ENCODE data around the gene CFAP300. TPM values are rescaled to one million over a fixed set of nuclear protein-coding genes. Genes with fewer than 3 reads are reported as not detected.
A peak's percentile ranks its signal among the peaks of the same experiment; 100 is the strongest.

CFAP300 gene
- total and polyA plus RNA-seq, 2 donors from 2014 or later, result 4.3 to 8.2 TPM

- intact Hi-C loops (cut with DNase I), result no loop called here
- FAIRE-seq, result no peak
- peaks cover 4 to 16% (median 4%) of the 10 kb centered on the region in 3 donors for H3K4me1 ChIP-seq (ENCODE audit: control insufficient read depth in 2 of 3, insufficient read depth in 2 of 3, low read depth in 1 of 3, low read length in 3 of 3)
Observed at GRCh38 chr11:102111011-102111786, 64.0 kb downstream of the CFAP300 start.

DNA sequence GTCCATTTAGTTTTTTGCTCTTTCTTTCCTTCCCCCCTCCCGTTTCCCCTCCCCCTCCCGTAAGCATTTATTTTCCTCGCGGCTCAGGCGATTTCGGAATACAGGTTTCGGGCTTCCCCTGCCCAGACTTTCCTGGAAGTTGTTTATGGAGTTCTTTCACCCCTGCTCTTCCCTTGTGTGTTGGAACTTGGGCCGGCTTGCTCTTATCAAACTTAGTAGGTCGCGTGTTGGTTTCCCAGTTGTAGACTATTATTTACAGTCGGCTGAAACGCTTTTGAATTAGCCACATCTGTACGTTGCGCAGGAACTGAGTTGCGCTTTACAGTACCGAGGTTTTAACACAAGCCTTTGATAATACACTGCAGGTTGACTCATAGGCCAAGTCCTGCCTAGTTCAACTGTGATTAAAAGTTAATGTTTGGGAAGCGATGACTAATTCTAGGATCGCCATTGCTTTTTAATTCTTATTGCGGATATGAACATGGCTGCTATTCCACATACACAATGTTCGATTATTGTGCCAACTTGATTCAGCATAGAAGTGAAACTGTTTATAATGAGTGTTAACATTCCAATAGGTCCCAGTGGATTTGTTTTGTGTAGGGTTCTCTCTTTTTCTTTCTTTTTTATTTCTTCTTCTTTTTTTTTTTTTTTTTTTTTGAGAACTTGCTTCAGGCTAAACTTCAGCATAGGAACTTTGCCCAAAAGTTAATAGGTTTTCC lies 64.7 kb downstream of the CFAP300 start:
- H3K9ac ChIP-seq (ENCODE audit: low read length in 3 of 3), result peak overlapping the region; percentile 49 to 90 (median 82)
- DNase-seq (peak in 2 of 5 donors; percentile 88), FAIRE-seq (peak; percentile 44)
- peaks cover 4 to 20% (median 6%) of the 10 kb centered on the region in 3 donors for H3K4me1 ChIP-seq (ENCODE audit: control insufficient read depth in 2 of 3, insufficient read depth in 2 of 3, low read depth in 1 of 3, low read length in 3 of 3)
- H3K9me3 ChIP-seq (ENCODE audit: control insufficient read depth in 2 of 3, insufficient read depth in 1 of 3, low read length in 3 of 3), result no peaks in the 10 kb centered on the region
- peak overlapping the region; percentile 66 to 93 (median 67) for H3K4me3 ChIP-seq (ENCODE audit: low read length in 3 of 3)
- peak overlapping the region; percentile 97 to 98 for H3K27ac ChIP-seq (ENCODE audit: low read depth in 2 of 2, low read length in 2 of 2)
- H3K27me3 ChIP-seq (ENCODE audit: control insufficient read depth, insufficient read depth, low read length), result no peaks in the 10 kb centered on the region
- intact Hi-C loops (cut with DNase I), result no loop called here
- H3K36me3 ChIP-seq (ENCODE audit: control insufficient read depth in 2 of 3, insufficient read depth in 3 of 3, low read length in 3 of 3), result no peaks in the 10 kb centered on the region
- TF ChIP-seq, protein P1, sequence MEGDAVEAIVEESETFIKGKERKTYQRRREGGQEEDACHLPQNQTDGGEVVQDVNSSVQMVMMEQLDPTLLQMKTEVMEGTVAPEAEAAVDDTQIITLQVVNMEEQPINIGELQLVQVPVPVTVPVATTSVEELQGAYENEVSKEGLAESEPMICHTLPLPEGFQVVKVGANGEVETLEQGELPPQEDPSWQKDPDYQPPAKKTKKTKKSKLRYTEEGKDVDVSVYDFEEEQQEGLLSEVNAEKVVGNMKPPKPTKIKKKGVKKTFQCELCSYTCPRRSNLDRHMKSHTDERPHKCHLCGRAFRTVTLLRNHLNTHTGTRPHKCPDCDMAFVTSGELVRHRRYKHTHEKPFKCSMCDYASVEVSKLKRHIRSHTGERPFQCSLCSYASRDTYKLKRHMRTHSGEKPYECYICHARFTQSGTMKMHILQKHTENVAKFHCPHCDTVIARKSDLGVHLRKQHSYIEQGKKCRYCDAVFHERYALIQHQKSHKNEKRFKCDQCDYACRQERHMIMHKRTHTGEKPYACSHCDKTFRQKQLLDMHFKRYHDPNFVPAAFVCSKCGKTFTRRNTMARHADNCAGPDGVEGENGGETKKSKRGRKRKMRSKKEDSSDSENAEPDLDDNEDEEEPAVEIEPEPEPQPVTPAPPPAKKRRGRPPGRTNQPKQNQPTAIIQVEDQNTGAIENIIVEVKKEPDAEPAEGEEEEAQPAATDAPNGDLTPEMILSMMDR (IDR thresholded peaks at IDR 0.05; ENCODE audit: borderline replicate concordance, extremely low read depth, insufficient read depth), result no peak

More at GRCh38 chr11:102111011-102111786, 64.0 kb downstream of the CFAP300 start:
- DNase-seq, result peak; percentile 93 to 97 (median 96)
- Histone ChIP-seq H3K27me3 (ENCODE audit: control insufficient read depth, insufficient read depth, low read length) (no peaks in the 10 kb centered on the region), H3K9me3 (ENCODE audit: control insufficient read depth in 2 of 3, insufficient read depth in 1 of 3, low read length in 3 of 3) (no peaks in the 10 kb centered on the region), H3K27ac (ENCODE audit: low read depth in 2 of 2, low read length in 2 of 2) (peak overlapping the region; percentile 97 to 98), H3K36me3 (ENCODE audit: control insufficient read depth in 2 of 3, insufficient read depth in 3 of 3, low read length in 3 of 3) (no peaks in the 10 kb centered on the region), H3K9ac (ENCODE audit: low read length in 3 of 3) (peak overlapping the region; percentile 74 to 90 (median 82)), H3K4me3 (ENCODE audit: low read length in 3 of 3) (peak overlapping the region; percentile 66 to 93 (median 74))
- TF ChIP-seq, protein P1 (IDR thresholded peaks at IDR 0.05; ENCODE audit: borderline replicate concordance, extremely low read depth, insufficient read depth), result no peak

GRCh38 chr11:102112509-102112821 lies 65.2 kb downstream of the CFAP300 start:
- H3K27ac ChIP-seq (ENCODE audit: low read depth in 2 of 2, low read length in 2 of 2), result peak overlapping the region; percentile 97 to 98
- peaks cover 6 to 23% (median 6%) of the 10 kb centered on the region in 3 donors for H3K4me1 ChIP-seq (ENCODE audit: control insufficient read depth in 2 of 3, insufficient read depth in 2 of 3, low read depth in 1 of 3, low read length in 3 of 3)
- no peaks in the 10 kb centered on the region for H3K9me3 ChIP-seq (ENCODE audit: control insufficient read depth in 2 of 3, insufficient read depth in 1 of 3, low read length in 3 of 3)
- DNase-seq (peak in 3 of 5 donors; percentile 15 to 69 (median 66)), FAIRE-seq (no peak)
- H3K4me3 ChIP-seq (ENCODE audit: low read length in 3 of 3), result peak overlapping the region; percentile 66 to 93 (median 67)
- H3K9ac ChIP-seq (ENCODE audit: low read length in 3 of 3), result peak overlapping the region; percentile 49 to 90 (median 82)
- intact Hi-C loops (cut with DNase I), result no loop called here
- H3K36me3 ChIP-seq (ENCODE audit: control insufficient read depth in 2 of 3, insufficient read depth in 3 of 3, low read length in 3 of 3), result no peaks in the 10 kb centered on the region
- no peaks in the 10 kb centered on the region for H3K27me3 ChIP-seq (ENCODE audit: control insufficient read depth, insufficient read depth, low read length)
- TF ChIP-seq, protein P1 (IDR thresholded peaks at IDR 0.05; ENCODE audit: borderline replicate concordance, extremely low read depth, insufficient read depth), result no peak

Data from kidney (tissue), 14 donors.